Ishikawa (cell line): ENCODE measurements around the gene BTBD9.

Experiments used
- CEBPB ChIP-seq: IDR thresholded peaks from 2 replicates; pipeline ENCODE4 v1.6.1; 2012
- CREB1 ChIP-seq: IDR thresholded peaks from 2 replicates; pipeline ENCODE4 v1.6.1; 2012; ENCODE audit warnings: low read depth
- EGR1 ChIP-seq: IDR thresholded peaks from 2 replicates; pipeline ENCODE4 v1.6.1; 2012
- EP300 ChIP-seq: IDR thresholded peaks from 2 replicates; pipeline ENCODE4 v1.6.1; 2012; ENCODE audit warnings: borderline replicate concordance
- FOXM1 ChIP-seq: IDR thresholded peaks from 2 replicates; pipeline ENCODE4 v1.6.1; 2012; ENCODE audit warnings: low read depth, borderline replicate concordance
- MAX ChIP-seq: IDR thresholded peaks from 2 replicates; pipeline ENCODE4 v1.6.1; 2012
- NFIC ChIP-seq: IDR thresholded peaks from 2 replicates; pipeline ENCODE4 v1.6.1; 2012
- RAD21 ChIP-seq: IDR thresholded peaks from 2 replicates; pipeline ENCODE4 v1.6.1; 2012; ENCODE audit warnings: low read depth
- REST ChIP-seq: IDR thresholded peaks from 2 replicates; pipeline ENCODE4 v1.6.1; 2012; ENCODE audit warnings: low read depth, mild to moderate bottlenecking
- TAF1 ChIP-seq: IDR thresholded peaks from 2 replicates; pipeline ENCODE4 v1.6.1; 2012; ENCODE audit warnings: low read depth, mild to moderate bottlenecking
- TCF12 ChIP-seq: IDR thresholded peaks from 2 replicates; pipeline ENCODE4 v1.6.1; 2012; ENCODE audit warnings: low read depth
- TEAD4 ChIP-seq: IDR thresholded peaks from 2 replicates; pipeline ENCODE4 v1.6.1; 2012
- USF1 ChIP-seq: IDR thresholded peaks from 2 replicates; pipeline ENCODE4 v1.6.1; 2012
- YY1 ChIP-seq: IDR thresholded peaks from 2 replicates; pipeline ENCODE4 v1.6.1; 2012; ENCODE audit warnings: low read depth
- ZBTB7A ChIP-seq: IDR thresholded peaks from 2 replicates; pipeline ENCODE4 v1.6.1; 2012; ENCODE audit warnings: low read depth

BTBD9 gene

GRCh38 chr6:38316099-38316868, 323.4 kb downstream of the BTBD9 start:
- TF ChIP-seq EP300 = no peak
- TF ChIP-seq YY1 = no peak
- no peak for TF ChIP-seq TAF1
- no peak for TF ChIP-seq EGR1
- no peak for TF ChIP-seq MAX
- TF ChIP-seq REST = no peak
- no peak for TF ChIP-seq USF1
- TF ChIP-seq ZBTB7A = no peak
- TF ChIP-seq CREB1 = no peak
- TF ChIP-seq FOXM1 = no peak

- TF ChIP-seq USF1 (no peak), RAD21 (no peak), EGR1 (no peak), ZBTB7A (no peak), MAX (no peak), TCF12 (no peak), NFIC (no peak), FOXM1 (no peak), TAF1 (no peak), EP300 (no peak), CREB1 (no peak), TEAD4 (no peak), CEBPB (no peak), YY1 (no peak), REST (no peak)
These were observed 328.5 kb downstream of the BTBD9 start for GRCh38 chr6:38311201-38311600.

- TF ChIP-seq USF1 (no peak), YY1 (no peak), CREB1 (no peak), NFIC (no peak)
These were observed 329.7 kb downstream of the BTBD9 start for GRCh38 chr6:38310061-38310460.

GRCh38 chr6:38307740-38308139, 332.0 kb downstream of the BTBD9 start:
- TF ChIP-seq TCF12 (no peak), YY1 (no peak), TAF1 (no peak), CEBPB (no peak), FOXM1 (no peak), TEAD4 (no peak), CREB1 (no peak), MAX (no peak), EGR1 (no peak), NFIC (no peak), EP300 (no peak), REST (no peak), ZBTB7A (no peak), USF1 (no peak), RAD21 (no peak)
